GM19351 (cell line): Measurements from ENCODE around the gene SDK1.
"Not testable (repeated sequence)": the region's sequence is repeated elsewhere in the genome, so short reads cannot be mapped to it uniquely, and the experiment has no call there.

Source experiments
- ATAC-seq: cut with Tn5 transposase; IDR thresholded peaks from one replicate; pipeline ENCODE4 v1.9.1; 2021; ENCODE audit warnings: mild to moderate bottlenecking, moderate library complexity; ENCODE audit not compliant: unreplicated experiment

SDK1 gene

DNA sequence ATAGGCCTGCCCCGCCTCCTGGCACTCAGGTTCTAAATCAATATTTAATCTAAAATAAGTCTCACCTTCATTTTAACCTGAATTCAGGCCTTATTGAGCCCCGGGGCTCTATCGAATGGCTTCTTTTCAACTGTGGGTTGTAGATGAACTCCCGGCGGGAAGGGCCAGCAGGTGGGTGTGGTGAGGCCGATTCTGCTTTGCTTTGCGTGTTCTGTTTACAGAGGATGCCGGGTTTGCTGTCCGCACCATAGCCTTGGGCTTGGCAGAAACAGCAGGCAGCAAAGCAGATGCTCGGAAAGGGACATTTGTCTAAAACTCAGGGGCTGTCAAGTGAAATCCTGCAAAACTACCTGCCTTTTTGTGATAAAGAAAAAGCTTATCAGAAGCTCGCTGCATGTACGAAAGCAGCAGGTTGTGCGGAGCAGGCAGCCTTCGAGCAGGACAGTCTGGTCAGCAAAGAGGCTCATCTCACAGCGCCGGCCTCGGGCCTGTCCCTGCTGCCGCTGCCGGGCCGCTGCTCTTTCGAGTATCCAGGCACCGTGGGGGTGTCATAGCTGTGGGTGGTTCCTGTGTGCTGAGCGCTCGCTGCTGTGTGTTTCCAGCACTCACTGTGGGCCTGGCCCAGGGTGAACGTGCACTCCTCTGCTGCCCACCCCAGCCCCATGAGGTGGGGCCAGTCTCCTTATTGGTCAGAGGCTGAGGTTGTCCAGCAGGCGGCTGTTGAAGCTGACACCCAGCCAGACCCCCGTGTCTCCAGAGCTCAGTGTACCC lies 946.2 kb downstream of the SDK1 start:
- ATAC-seq = no peak

DNA sequence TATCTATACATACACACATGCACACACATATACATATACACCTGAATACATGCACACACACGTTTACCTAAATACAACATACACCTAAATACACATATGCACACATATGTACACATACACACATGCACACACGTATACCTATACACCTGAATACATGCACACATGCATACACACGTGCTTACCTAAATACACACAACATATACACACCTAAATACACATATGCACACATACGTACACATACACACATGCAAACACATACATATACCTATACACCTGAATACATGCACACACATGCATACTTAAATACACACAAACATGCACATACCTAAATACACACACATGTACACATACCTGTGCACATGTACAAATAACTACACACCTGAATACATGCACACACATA lies 947.2 kb downstream of the SDK1 start:
- no peak for ATAC-seq

DNA sequence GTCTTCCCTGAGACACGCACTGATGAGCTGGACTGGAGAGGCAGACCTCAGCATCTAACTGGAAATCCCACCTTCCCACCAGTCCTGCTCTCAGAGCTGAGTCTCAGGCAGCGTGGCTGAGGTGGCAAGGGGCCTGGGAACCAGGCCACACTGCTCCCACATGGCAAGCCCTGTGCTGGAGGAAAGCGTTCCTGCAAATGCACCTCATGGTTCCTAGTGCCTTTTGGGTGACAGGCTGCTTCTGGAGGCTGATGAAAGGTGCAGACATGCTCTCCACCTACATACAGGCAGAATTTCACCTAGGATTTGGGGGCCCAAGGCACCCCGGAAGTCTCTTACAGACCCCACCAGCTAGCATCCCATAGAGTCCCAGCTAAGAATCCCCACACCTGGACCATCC lies 948.2 kb downstream of the SDK1 start:
- no peak for ATAC-seq

DNA sequence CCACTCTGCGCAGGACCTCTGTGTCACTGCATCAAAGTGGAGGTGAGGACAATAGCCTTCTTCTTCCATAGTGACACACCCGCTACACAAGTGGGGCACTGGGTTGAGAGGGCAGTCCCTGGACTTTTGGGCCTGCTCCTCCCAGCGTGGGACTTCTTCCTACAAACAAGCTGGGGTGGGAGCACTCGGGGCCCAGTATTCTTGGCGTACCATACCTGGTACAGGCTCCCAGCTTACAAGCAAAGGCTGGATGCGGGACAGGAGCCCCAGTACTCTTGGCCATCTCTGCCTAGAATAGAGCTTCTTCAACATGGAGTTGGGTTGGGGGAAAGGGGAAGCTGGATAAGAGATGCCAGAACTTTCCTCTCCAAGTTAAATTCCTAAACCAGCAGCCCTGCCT lies 954.3 kb downstream of the SDK1 start:
- no peak for ATAC-seq

DNA sequence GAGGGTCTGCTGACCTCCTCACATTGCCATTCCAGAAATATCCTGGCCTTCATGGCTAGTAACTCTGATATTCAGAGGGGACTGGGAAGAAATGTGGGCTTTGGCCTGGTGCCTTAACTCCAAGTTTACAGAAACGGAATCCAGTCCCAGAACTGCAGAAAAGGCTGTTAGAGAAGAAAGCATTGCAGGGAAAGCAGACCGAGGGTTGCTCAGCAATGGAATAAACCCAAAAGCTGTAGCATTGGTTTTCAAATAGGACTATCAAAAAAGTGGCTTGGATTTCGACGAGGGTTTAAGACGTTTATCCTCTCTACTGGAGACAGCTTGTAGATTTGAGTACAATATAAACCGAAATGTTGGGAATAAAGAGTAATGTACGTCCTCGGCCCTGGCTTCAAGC lies 955.2 kb downstream of the SDK1 start:
- ATAC-seq = no peak

DNA sequence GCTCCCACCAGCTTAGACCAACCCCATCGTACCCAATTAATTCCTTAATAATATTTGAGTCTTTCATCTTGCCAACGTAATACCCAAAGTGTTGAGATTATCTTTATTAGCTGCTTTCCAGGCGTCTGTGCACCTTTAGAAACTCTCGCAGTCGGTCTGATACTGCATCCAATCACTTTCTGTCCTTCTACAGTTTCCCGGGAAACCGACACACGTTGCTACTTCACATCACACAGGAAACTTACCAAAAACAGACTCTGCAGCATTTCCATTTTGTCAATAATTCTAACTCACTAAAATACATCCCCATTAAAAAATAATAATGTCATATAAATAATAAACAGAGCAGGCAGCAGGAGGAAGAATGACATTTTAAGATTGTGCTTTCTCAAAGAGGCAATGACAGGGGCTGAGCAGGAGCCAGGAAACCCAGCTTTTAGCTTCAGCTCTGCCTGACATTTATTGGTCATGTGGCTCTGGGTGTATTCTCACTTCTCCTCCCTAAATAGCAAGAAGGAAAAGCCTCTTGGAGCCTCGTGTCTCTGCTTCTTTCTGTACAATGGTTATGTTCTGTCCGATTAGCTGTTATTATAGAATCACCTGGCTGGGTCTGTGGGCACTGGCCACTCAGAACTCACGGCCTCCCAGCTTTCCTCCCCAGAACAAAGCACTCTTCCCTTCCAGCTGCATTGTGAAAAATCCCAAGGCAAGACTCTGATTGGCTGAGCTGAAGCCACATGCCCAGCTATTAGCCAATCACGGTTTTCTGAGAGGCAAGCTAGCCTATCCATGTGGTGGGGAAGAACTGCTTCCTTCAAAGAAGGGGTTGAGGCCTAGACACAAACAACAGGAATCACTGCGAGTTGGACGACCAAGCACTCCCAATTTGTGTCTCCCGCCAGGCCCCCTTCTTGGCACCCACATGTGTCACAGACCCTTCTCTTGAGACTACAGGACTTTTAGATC lies 956.4 kb downstream of the SDK1 start:
- ATAC-seq = no peak

DNA sequence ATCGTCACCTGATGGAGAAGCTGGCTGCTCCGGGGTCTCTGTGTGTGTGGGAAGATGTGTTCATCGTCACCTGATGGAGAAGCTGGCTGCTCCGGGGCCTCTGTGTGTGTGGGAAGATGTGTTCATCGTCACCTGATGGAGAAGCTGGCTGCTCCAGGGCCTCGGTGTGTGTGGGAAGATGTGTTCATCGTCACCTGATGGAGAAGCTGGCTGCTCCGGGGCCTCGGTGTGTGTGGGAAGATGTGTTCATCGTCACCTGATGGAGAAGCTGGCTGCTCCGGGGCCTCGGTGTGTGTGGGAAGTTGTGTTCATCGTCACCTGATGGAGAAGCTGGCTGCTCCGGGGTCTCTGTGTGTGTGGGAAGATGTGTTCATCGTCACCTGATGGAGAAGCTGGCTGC lies 959.1 kb downstream of the SDK1 start:
- not testable (repeated sequence) for ATAC-seq

DNA sequence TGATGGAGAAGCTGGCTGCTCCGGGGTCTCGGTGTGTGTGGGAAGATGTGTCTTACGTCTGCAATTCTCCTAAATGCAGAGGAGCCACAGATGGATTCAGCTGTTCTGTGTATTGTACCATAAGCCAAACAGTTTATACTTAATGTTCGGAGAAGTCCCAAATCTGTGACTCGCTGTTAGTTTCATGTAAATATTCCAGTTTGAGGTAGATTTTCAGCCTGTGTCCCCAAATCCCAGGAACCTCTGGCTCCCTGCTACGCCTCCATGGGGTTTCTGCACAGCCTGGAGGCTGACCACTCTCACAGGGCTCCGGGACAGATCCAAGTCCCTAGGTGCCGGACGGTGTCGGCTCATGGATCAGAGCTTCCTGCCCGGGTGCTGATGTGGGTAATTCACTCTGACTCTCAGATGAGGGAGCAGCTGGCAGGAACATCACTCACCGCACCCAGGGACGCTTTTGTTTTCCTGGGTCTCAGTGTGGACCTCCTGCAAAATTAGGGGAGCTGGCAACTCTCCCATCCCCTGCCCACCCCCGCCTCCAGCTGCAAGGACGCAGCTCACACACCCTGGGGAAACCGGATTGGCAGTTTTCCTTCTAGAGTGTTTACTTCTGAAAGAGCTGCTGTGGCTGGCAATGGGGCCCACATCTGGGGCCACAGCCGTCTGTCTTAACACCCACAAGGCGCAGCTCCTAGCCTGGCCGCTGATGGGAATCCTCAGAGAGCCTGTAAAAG lies 960.0 kb downstream of the SDK1 start:
- no peak for ATAC-seq

DNA sequence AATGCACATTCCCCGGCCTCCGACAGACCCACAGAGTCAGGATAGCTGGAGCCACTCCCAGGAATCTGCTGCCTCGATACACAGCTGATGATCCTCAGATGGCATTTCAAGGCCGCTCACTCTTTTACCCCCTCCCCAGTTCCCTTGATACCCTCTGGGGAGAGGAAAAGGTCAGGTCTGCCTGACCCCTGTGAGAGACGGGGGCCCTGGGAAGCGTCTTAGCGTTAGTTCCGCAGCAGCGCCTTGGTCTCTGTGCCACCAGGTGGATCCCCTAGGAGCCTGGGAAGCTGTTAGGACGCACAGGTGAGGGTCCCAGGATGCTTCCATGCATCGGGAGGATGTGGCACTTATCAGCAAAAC lies 960.5 kb downstream of the SDK1 start:
- no peak for ATAC-seq

DNA sequence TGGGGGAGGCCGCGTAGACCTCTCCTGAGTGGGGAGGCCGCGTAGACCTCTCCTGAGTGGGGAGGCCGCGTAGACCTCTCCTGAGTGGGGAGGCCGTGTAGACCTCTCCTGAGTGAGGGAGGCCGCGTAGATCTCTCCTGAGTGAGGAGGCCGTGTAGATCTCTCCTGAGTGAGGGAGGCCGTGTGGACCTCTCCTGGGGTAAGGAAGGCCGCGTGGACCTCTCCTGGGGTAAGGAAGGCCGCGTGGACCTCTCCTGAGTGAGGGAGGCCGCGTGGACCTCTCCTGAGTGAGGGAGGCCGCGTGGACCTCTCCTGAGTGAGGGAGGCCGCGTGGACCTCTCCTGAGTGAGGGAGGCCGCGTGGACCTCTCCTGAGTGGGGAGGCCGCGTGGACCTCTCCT lies 963.2 kb downstream of the SDK1 start:
- ATAC-seq = not testable (repeated sequence)

DNA sequence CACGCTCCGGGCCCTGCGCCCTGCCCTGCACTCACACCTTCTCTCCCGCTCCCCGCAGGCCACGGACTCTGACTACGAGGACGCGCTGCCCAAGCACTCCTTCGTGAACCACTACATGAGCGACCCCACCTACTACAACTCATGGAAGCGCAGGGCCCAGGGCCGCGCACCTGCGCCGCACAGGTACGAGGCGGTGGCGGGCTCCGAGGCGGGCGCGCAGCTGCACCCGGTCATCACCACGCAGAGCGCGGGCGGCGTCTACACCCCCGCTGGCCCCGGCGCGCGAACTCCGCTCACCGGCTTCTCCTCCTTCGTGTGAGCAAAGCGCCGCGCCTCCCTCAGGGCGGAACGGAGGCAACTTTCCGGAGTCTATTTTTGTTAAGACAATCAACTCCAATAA lies 964.0 kb downstream of the SDK1 start:
- no peak for ATAC-seq

DNA sequence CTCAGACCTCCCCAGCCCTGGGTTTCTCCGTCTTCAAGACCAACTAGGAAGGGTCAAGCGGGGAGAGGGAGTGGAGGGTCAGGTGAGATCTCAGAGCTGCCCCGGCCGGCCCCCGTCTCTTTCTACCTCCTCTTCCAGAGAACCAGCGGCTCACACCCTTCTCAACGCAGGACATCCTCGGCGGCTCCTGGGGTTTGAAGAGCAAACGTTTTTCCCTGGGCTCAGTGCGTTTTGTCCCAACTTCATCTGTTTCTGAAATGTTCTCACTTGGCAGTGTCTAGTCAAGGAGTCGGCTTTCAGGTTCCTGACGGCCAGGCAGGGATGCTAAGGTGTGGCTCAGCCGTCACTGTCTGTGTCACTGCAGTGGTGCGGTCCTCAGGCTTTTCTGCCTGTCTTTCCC lies 964.6 kb downstream of the SDK1 start:
- no peak for ATAC-seq

DNA sequence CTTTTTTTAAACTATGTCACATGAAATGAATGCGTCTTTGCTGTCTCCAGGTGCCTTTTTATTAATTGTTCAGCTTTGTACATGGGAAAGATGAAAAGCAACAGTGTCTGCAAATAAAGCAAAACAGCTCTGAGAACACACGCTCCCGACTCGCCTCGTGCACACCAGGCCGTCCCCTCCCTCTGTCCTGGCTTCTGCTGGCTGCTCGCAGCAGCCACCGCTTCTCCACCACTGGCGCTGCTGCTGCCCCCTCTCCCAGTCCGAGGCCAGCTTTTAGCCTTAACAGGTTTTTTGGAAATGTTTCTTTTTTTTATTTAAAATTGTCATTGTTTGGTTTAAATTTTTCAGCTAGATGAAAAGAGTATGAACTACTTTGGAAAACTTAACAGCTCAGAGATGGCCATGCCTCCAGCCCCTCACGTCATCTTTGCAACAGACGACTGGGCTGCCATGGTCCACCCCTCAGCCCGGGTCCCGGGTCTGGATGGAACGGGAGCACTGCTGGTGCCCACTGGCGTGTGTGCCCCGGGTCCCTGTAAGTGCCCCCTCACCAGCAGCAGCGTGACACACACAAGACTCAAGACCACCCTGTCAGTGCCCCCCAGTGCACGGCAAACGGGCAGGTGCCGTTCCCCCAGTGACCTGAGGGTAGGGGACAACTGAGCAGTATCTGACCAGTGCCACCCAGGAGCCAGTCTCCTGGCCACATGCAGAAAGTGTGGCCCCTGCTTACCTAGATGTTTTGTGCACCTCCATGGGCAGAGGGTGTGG lies 965.4 kb downstream of the SDK1 start:
- no peak for ATAC-seq

DNA sequence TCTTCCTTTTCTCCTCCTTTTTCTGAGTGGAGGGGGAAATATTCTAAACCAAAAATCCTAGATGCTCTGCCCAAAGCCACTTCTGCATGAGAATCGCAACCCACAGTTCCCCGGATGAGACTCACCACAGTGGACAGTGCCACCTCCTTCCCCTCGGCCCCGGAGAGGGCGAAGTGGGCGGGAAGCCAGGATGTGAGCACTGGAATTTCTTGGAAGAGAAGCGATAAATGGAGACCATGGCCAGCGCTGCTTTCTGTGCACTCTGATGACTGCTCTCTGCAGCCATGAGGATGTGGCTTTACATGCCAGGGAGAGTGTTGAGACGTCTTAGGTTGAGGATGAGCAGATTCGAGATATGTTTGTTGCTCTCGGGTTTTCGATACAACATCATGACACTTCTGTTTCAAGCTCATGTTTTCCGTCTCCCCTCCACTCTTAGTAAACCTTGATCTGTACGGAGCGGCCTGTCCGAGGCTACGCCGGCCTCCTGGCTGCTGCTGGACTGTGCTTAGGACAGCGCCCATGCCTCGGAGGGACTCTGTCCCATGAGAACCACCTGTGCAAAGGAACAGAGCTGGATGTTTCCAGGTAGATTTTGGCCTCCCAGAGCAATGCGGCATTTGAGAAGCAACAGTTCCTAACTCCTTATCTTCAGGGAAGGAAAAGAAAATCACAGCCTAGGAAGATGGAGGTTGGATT lies 966.4 kb downstream of the SDK1 start:
- ATAC-seq = no peak

DNA sequence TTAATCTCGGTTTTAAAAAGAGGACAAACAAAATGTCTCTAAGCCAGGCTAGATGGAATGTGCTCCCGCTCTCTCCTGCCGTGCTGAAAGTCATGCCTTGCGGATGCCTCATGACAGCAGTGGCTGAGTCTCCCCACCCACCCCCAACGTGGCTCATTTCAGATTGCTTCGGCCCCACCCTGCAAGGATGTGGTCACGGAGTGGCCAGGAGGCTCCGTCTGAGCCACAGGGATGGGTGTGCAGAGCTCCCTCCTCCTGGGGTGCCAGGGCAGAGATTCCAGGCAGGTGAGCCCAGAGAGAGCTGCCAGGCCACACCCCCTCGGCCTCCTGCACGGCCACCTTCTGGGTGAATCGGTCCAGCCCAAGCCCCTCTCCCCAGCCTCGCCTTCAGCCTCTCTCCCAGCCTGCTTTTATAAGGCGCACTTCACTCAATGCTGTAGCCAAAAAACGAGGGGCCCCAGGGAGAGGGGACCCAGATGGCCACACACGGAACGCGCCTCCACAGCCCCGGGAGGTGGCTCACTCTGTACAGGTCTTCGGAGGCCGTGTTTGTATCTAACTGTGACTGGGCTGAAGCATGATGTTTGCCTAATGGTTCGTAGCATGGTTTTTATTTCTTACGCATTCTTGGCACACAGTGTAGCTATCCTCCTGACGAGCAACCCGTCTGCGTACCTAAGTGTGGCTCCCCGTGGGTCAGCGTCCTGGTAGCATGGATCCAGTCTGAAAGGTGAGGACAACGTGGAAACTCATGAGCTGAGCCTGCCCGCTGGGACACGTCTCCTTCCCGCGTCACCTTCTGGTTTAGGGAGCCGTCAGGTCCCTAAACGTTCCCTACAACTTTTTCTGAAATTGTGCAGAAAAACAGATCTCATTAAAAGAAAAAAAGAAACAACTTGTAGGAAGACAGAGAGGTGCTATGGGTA lies 967.3 kb downstream of the SDK1 start:
- ATAC-seq = no peak

DNA sequence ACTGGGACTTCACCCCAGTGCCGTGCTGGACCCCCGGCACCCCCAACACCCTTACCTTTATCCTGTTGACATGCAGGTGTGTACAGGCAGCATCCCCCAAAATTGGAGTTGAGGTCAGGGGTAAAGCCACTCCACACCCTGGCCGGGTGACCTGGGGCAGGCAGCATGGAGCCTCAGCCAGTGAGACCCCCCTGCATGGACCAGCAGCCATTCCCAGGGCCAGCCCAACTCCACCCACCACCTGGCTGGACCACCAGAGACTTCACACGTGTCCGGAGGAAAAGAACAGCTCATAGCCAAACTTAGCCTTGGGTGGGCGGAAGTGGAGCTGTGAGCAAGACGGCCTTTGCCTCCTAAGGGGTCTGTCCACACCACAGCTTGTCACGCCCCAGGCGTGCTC lies 968.0 kb downstream of the SDK1 start:
- no peak for ATAC-seq

DNA sequence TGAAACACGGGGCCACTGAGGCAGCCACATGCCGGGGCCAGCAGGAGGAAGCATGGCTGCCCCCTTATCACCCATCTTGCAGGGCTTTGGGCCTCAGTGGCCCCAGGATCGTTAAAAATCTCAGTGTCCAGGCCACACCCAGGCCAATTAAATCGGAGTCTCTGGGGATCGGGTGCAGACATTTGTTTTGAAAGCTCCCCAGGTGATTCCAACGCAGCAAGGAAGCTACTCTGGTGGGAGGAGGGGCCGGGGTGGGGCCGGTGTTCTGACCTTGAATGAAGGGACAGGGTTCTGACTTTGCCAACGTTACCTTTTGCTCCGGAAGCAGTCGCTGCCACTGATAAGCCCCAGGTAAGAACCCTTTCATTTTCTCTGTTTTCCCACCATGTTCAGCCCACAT lies 968.7 kb downstream of the SDK1 start:
- ATAC-seq = no peak

DNA sequence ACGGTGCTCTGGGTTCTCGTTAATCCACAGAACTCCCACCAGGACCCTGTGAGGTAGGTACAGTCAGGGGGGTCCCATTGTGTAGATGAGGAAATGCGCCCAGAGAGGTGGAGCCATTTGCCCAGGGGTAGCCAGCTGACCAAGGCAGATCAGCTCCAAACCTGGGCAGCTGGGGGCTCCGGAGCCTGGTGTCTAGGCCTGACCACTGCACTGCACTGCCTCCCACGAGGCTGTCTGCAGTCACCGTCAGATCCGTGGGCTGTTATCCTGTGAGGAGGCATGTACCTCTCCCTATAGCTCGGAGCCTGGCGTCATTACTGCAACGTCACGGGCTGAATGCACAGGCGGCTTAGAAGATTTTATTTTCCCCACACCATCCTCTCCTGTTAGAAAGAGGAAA lies 969.2 kb downstream of the SDK1 start:
- ATAC-seq = no peak
